GM12878 (cell line): ENCODE measurements around the gene FOXP1. TPM values are rescaled to one million over a fixed set of nuclear protein-coding genes. Genes with fewer than 3 reads are reported as not detected.

Source experiments
- ATAC-seq: fragments of 200-7000 bp; cut with Tn5 transposase; 3 replicates; pipeline ENCODE4 v1.9.1; 2020; ENCODE audit warnings: mild to moderate bottlenecking, moderate library complexity
- BruUV-seq: library from RNA; stranded (reverse); fragments of 400-500 nt; replicated peaks from 2 replicates; lab custom pipeline; 2021; lab: Mats Ljungman, UMichigan
- CTCF ChIA-PET: fragments of 300-600 bp; sonication (Branson Sonifier 250); formaldehyde crosslinking; extraction: SDS; loops from one replicate; lab custom pipeline; 2021; ENCODE audit warnings: inconsistent platforms; lab: Yijun Ruan, JAX
- POLR2A ChIA-PET: fragments of 350-600 bp; formaldehyde crosslinking; extraction: SDS; loops from one replicate; lab custom pipeline; 2021; ENCODE audit warnings: inconsistent platforms; lab: Charles Lee
- RAD21 ChIA-PET: fragments of 300-600 bp; sonication (Branson Sonifier 250); formaldehyde crosslinking; loops from one replicate; lab custom pipeline; 2023; ENCODE audit warnings: antibody characterized with exemption; ENCODE audit not compliant: unreplicated experiment; lab: Charles Lee
- SMC1A ChIA-PET: fragments of 300-600 bp; sonication (Branson Sonifier 250); formaldehyde crosslinking; loops from one replicate; lab custom pipeline; 2023; ENCODE audit not compliant: unreplicated experiment, uncharacterized antibody; lab: Charles Lee
- DNase-seq: peaks from one replicate; pipeline ENCODE4 v3.0.0-alpha.2; 2011; ENCODE audit warnings: low read depth, low spot score
- FAIRE-seq: peaks from 3 replicates; lab custom pipeline; 2011; peaks lifted over from hg19 to GRCh38; lab: Jason Lieb, UNC
- H2AFZ ChIP-seq: 2 replicates; pipeline ENCODE4 v1.6.0; 2011; ENCODE audit warnings: low read depth, low read length, control low read depth; ENCODE audit not compliant: control insufficient read depth
- H3K27ac ChIP-seq: 2 replicates; pipeline ENCODE4 v1.5.1; 2011; ENCODE audit warnings: control low read depth; ENCODE audit not compliant: control insufficient read depth, insufficient read depth
- H3K27me3 ChIP-seq, 2 experiments: replicated peaks in 1 of 2; 2 replicates each; pipeline versions ENCODE4 v1.6.0 to v1.6.1; 2011; ENCODE audit warnings: low read length in 1 of 2; ENCODE audit not compliant: control insufficient read depth in 2 of 2, insufficient read depth in 2 of 2
- H3K36me3 ChIP-seq, 2 experiments: 2 replicates each; pipeline ENCODE4 v1.5.1; 2011; ENCODE audit warnings: low read length in 1 of 2; ENCODE audit not compliant: control insufficient read depth in 2 of 2, insufficient read depth in 2 of 2
- H3K4me1 ChIP-seq: 2 replicates; pipeline ENCODE4 v1.6.1; 2011; ENCODE audit warnings: mild to moderate bottlenecking, low read length, moderate library complexity, mixed read lengths; ENCODE audit not compliant: control insufficient read depth, insufficient read depth
- H3K4me2 ChIP-seq: 2 replicates; pipeline ENCODE4 v1.6.0; 2011; ENCODE audit warnings: control low read depth; ENCODE audit not compliant: control insufficient read depth, insufficient read depth
- H3K4me3 ChIP-seq: fragments of 200-600 bp; sonication (generic); 2 replicates; pipeline ENCODE4 v1.5.1; 2016
- H3K79me2 ChIP-seq: 2 replicates; pipeline ENCODE4 v1.6.0; 2011; ENCODE audit warnings: low read length; ENCODE audit not compliant: control insufficient read depth, insufficient read depth
- H3K9ac ChIP-seq: 2 replicates; pipeline ENCODE4 v1.8.0; 2011; ENCODE audit warnings: low read length, control low read depth, mixed read lengths; ENCODE audit not compliant: control insufficient read depth, insufficient read depth
- H3K9me3 ChIP-seq: replicated peaks from 3 replicates; pipeline ENCODE4 v1.5.1; 2011; ENCODE audit warnings: mild to moderate bottlenecking, low read length; ENCODE audit not compliant: control insufficient read depth, insufficient read depth
- H4K20me1 ChIP-seq: 2 replicates; pipeline ENCODE4 v1.6.0; 2011; ENCODE audit not compliant: control insufficient read depth, insufficient read depth
- ATF3 ChIP-seq: IDR thresholded peaks from 2 replicates; pipeline ENCODE4 v1.6.1; 2011; ENCODE audit warnings: low read depth, mild to moderate bottlenecking, low read length, moderate library complexity, borderline replicate concordance; ENCODE audit errors: extremely low read depth
- EZH2 ChIP-seq: IDR thresholded peaks from 2 replicates; pipeline ENCODE4 v1.6.1; 2012; ENCODE audit warnings: low read depth, mild to moderate bottlenecking, control low read depth, inconsistent platforms, low read length, borderline replicate concordance; ENCODE audit not compliant: control insufficient read depth
- IRF3 ChIP-seq: fragments of 450-650 bp; IDR thresholded peaks from 2 replicates; pipeline ENCODE4 v1.6.1; 2014; ENCODE audit warnings: mild to moderate bottlenecking
- KLF5 ChIP-seq: fragments of 450-650 bp; IDR thresholded peaks from 2 replicates; pipeline ENCODE4 v1.6.1; 2014; ENCODE audit warnings: mild to moderate bottlenecking; ENCODE audit not compliant: partially characterized antibody
- MEF2A ChIP-seq: IDR thresholded peaks from 2 replicates; pipeline ENCODE4 v1.6.1; 2011; ENCODE audit warnings: low read depth, mild to moderate bottlenecking, low read length, moderate library complexity; ENCODE audit not compliant: insufficient read depth
- MTA3 ChIP-seq: IDR thresholded peaks from 2 replicates; pipeline ENCODE4 v1.6.1; 2012; ENCODE audit warnings: low read length, inconsistent platforms, borderline replicate concordance
- NBN ChIP-seq: fragments of 450-650 bp; IDR thresholded peaks from 2 replicates; pipeline ENCODE4 v1.6.1; 2016
- NFYB ChIP-seq: IDR thresholded peaks from 2 replicates; pipeline ENCODE4 v1.6.1; 2011; ENCODE audit warnings: low read depth, mild to moderate bottlenecking, low read length, improper control_type of control experiment, moderate library complexity; ENCODE audit not compliant: insufficient read depth
- PAX8 ChIP-seq: fragments of 450-650 bp; IDR thresholded peaks from 2 replicates; pipeline ENCODE4 v1.6.1; 2017; ENCODE audit warnings: mild to moderate bottlenecking, moderate library complexity
- PML ChIP-seq: IDR thresholded peaks from 2 replicates; pipeline ENCODE4 v1.6.1; 2012; ENCODE audit warnings: low read length, inconsistent platforms
- RAD21 ChIP-seq: IDR thresholded peaks from 2 replicates; pipeline ENCODE4 v1.6.1; 2011; ENCODE audit warnings: mild to moderate bottlenecking, low read depth, low read length, moderate library complexity; ENCODE audit not compliant: insufficient read depth
- RAD51 ChIP-seq: fragments of 450-650 bp; IDR thresholded peaks from 2 replicates; pipeline ENCODE4 v1.6.1; 2016; ENCODE audit warnings: moderate library complexity, mild to moderate bottlenecking, inconsistent platforms
- RBBP5 ChIP-seq: fragments of 200-600 bp; sonication (generic); conservative IDR thresholded peaks from 2 replicates; pipeline ENCODE4 v1.6.1; 2016
- RCOR1 ChIP-seq: conservative IDR thresholded peaks from 2 replicates; pipeline ENCODE4 v1.6.1; 2012; ENCODE audit warnings: low read depth, low read length, improper control_type of control experiment
- SMAD1 ChIP-seq: fragments of 450-650 bp; IDR thresholded peaks from 2 replicates; pipeline ENCODE4 v1.6.1; 2018; ENCODE audit warnings: mild to moderate bottlenecking, low read depth; ENCODE audit not compliant: partially characterized antibody
- SRF ChIP-seq, 2 experiments: IDR thresholded peaks; 2 replicates each; pipeline ENCODE4 v1.6.1; 2011; ENCODE audit warnings: low read depth in 2 of 2, low read length in 2 of 2, mild to moderate bottlenecking in 1 of 2, moderate library complexity in 1 of 2
- ZNF207 ChIP-seq: fragments of 450-650 bp; IDR thresholded peaks from 2 replicates; pipeline ENCODE4 v1.6.1; 2014; ENCODE audit warnings: antibody characterized with exemption, mild to moderate bottlenecking, borderline replicate concordance
- WGBS: methylation state at CpG from one replicate; pipeline ENCODE4 v1.1.6; 2016; ENCODE audit warnings: low lambda C conversion rate; ENCODE audit not compliant: insufficient replicate concordance, insufficient coverage; ENCODE audit errors: missing lambda C conversion rate; 5-methylcytosine and 5-hydroxymethylcytosine counted together
- in situ Hi-C: fragments of 300-500 bp; cut with MboI; formaldehyde crosslinking; loops from 9 replicates; pipeline ENCODE4 v1.14.3; 2018; ENCODE audit warnings: mixed read lengths
- intact Hi-C: fragments of 100-400 bp; cut with micrococcal nuclease; formaldehyde crosslinking; loops from one replicate; pipeline ENCODE4 v1.14.2; 2022; ENCODE audit not compliant: unreplicated experiment
- polyA plus RNA-seq, 11 experiments: library from polyadenylated mRNA; depleted of rRNA in 4 of 11; unstranded in 6 of 11; stranded (reverse) in 5 of 11; fragments of >200 nt; fragmentation: Nextera tagmentation in 4 of 11; fragmentation: Illumina TruSeq in 1 of 11; extraction: Ambion mirVana in 4 of 11; extraction: Trizol in 1 of 11; gene quantifications; 1 replicate in 1 of 11; 2 replicates in 10 of 11; pipeline versions ENCODE4 v1.2.1 to v1.2.3, GENCODE V29; 2011 to 2016; ENCODE audit warnings: inconsistent platforms in 2 of 11, missing spikeins in 2 of 11, low read depth in 1 of 11
- total RNA-seq, 4 experiments: library from RNA; depleted of rRNA in 3 of 4; stranded (reverse); fragments of >200 nt in 3 of 4; fragmentation: Illumina TruSeq in 1 of 4; extraction: Trizol in 1 of 4; gene quantifications; 2 replicates each; pipeline versions ENCODE4 v1.2.1 to v1.2.3, GENCODE V29; 2013 to 2021
- TF ChIP-seq, protein P1 (sequence below): IDR thresholded peaks from 2 replicates; pipeline ENCODE4 v1.6.1; 2011; ENCODE audit warnings: low read depth, low read length, improper control_type of control experiment, borderline replicate concordance

The FOXP1 gene
- total and polyA plus RNA-seq, 10 of the 15 experiments (the other 5 are each of a cell fraction or from before 2014, with no cell fraction given), result 0.05 to 1.6 (median 0.20) TPM; not detected in 1

DNA sequence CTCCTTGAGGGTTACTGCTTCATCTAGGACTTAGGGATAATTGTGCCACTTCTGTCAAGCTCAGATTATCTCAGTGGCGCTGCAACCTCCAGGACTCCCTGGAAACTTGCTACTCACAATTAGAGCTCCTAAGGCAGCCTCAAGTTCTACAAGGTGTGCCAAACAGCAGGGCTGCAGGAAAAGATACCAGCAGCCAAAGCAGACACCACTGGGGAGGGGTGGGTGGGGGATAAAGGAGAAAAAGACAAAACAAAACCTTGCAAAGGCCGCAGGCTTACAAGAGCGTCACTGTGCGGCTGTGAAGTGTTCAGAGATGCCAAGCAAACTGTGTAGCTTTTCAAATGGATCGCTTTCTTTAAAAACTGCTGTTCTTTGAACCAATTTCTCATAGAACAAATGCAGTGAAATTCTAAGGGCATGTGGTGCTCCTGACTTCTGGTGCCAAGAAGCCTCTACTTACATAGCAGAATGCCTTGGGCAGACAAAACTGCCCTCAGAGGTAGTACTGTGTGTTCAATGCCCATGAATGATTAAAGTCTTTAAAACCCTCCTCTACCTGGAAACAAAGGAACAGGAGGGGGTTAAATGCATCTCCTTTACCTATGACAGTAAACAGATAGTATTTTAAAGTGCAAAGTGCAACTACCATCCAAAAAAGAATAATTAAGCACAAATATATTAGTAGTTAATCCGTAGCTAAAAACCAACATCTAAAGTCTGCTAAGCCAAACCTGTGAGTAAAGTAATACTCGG, 353.4 kb downstream of the FOXP1 start (continued):
- TF ChIP-seq, protein P1, sequence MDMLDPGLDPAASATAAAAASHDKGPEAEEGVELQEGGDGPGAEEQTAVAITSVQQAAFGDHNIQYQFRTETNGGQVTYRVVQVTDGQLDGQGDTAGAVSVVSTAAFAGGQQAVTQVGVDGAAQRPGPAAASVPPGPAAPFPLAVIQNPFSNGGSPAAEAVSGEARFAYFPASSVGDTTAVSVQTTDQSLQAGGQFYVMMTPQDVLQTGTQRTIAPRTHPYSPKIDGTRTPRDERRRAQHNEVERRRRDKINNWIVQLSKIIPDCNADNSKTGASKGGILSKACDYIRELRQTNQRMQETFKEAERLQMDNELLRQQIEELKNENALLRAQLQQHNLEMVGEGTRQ, result no peak
- no peak for TF ChIP-seq RBBP5

GRCh38 chr3:71228156-71228866, 355.2 kb downstream of the FOXP1 start:
- ChIA-PET POLR2A (no interaction called here), CTCF (interaction anchor here (0.7 kb wide), 1 partner anchor 66 kb away, joined by 3 read pairs; no protein-coding TSS in a partner anchor), RAD21 (no interaction called here), SMC1A (interaction anchor here (1.2 to 1.3 kb wide), 2 partner anchors 66 to 169 kb away, joined by 3 to 4 read pairs; no protein-coding TSS in a partner anchor)
- no TSS peak for BruUV-seq
- FAIRE-seq, result no peak
- no peak overlapping the region for H2AFZ ChIP-seq
- DNase-seq, result no peak
- H3K9me3 ChIP-seq, result no peaks in the 10 kb centered on the region
- peaks cover 14% of the 10 kb centered on the region for H3K4me1 ChIP-seq
- no peaks in the 10 kb centered on the region for H4K20me1 ChIP-seq
- no peak overlapping the region for H3K4me3 ChIP-seq
- ATAC-seq, result no peak
- no peak overlapping the region for H3K27ac ChIP-seq
- 73% methylated on average over 9 of the region's 9 CpGs for WGBS
- H3K36me3 ChIP-seq, result no peaks in the 10 kb centered on the region
- no peak overlapping the region for H3K4me2 ChIP-seq
- H3K79me2 ChIP-seq, result no peaks in the 10 kb centered on the region
- no peak overlapping the region for H3K9ac ChIP-seq
- no peak for TF ChIP-seq IRF3
- no peak for TF ChIP-seq SRF (IDR thresholded peaks at IDR 0.05; ENCODE audit: low read depth in 2 of 2, low read length in 2 of 2)
- TF ChIP-seq NFYB, result no peak
- TF ChIP-seq KLF5, result no peak
- no peak for TF ChIP-seq RCOR1
- TF ChIP-seq MTA3, result no peak
- no peak for TF ChIP-seq RAD21
- TF ChIP-seq MEF2A, result no peak
- no peak for TF ChIP-seq PML
- no peak for TF ChIP-seq EZH2
- no peak for TF ChIP-seq SMAD1
- TF ChIP-seq NBN, result no peak
- TF ChIP-seq ATF3, result no peak
- TF ChIP-seq RAD51, result no peak
- TF ChIP-seq ZNF207, result no peak
- no peak for TF ChIP-seq PAX8
- peaks cover 2 to 7% of the 10 kb centered on the region in 2 experiments; a peak in 2 of 4 replicates for H3K27me3 ChIP-seq
- in situ Hi-C loops, result no loop called here
- intact Hi-C loops, result loop anchor here (5.0 kb wide), 1 partner anchor 216 kb away; no protein-coding TSS in a partner anchor
